ENCODE results near the gene TMEM266. TPM values are rescaled to one million over a fixed set of nuclear protein-coding genes. Genes with fewer than 3 reads are reported as not detected.

Gene TMEM266
- total RNA-seq, 1 donor from 2014 or later: 8.1 TPM

DNA sequence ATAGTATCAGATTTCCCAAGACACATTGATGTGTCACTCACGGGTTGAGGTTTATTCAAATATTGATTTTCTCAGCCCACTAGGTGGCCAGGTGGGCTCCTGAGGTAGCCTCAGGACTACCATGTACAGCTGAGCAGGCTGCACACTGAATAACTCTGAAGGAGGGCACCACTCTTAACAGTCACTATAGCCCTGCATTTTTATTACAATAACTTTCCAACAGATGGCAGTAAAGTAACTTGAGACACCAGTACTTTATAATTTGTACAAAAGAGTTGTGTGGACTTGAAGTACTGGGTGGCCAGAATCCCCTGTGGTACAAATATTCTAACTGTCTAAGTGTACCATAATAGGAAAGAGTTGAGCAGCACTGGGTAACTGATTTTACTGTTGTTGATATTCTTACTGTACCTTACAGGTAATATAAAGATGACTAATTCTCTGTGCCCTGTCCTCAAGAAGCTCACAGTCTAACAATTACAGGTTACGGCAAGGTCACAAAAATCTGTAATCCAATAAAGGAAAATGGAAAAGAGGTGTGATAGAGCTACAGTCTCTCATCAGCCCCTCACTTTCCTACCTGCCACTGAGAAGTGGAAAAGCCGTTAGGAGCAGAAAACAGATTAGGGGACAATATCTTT, 175.5 kb downstream of the TMEM266 start:
- Mint-ChIP-seq H3K4me3 (ENCODE audit: unreplicated experiment) (no peak overlapping the region), H3K36me3 (ENCODE audit: low read depth, unreplicated experiment) (peaks cover 7% of the 10 kb centered on the region), H3K27ac (ENCODE audit: unreplicated experiment) (no peak overlapping the region), H3K27me3 (ENCODE audit: unreplicated experiment) (no peaks in the 10 kb centered on the region), H3K4me1 (ENCODE audit: unreplicated experiment) (no peaks in the 10 kb centered on the region), H3K9me3 (ENCODE audit: unreplicated experiment) (no peaks in the 10 kb centered on the region)
- no peak for DNase-seq (ENCODE audit: low spot score)
- TF ChIP-seq, protein P1, sequence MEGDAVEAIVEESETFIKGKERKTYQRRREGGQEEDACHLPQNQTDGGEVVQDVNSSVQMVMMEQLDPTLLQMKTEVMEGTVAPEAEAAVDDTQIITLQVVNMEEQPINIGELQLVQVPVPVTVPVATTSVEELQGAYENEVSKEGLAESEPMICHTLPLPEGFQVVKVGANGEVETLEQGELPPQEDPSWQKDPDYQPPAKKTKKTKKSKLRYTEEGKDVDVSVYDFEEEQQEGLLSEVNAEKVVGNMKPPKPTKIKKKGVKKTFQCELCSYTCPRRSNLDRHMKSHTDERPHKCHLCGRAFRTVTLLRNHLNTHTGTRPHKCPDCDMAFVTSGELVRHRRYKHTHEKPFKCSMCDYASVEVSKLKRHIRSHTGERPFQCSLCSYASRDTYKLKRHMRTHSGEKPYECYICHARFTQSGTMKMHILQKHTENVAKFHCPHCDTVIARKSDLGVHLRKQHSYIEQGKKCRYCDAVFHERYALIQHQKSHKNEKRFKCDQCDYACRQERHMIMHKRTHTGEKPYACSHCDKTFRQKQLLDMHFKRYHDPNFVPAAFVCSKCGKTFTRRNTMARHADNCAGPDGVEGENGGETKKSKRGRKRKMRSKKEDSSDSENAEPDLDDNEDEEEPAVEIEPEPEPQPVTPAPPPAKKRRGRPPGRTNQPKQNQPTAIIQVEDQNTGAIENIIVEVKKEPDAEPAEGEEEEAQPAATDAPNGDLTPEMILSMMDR (IDR thresholded peaks at IDR 0.05; ENCODE audit: unreplicated experiment): no peak

DNA sequence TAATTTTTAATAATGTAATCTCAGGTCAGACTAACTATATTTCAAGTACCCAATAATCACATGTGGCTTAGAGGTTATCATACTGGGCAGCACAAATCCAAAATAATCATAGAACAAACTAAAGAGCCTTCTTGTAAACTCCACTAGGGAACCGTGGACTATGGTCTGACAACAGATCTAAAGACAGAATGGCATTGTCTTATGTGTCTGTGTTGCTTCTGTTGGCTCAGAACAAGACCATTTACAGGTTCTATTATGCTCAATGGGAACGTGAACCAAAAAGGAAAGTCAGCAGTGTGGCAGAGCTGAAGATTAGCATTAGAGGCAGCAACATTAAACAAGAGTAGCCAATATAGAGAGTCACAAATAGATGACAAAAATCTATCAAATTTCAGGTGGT, 176.6 kb downstream of the TMEM266 start:
- H3K4me3 Mint-ChIP-seq (ENCODE audit: unreplicated experiment): no peak overlapping the region
- H3K4me1 Mint-ChIP-seq (ENCODE audit: unreplicated experiment): no peaks in the 10 kb centered on the region
- H3K27me3 Mint-ChIP-seq (ENCODE audit: unreplicated experiment): no peaks in the 10 kb centered on the region
- no peaks in the 10 kb centered on the region for H3K36me3 Mint-ChIP-seq (ENCODE audit: low read depth, unreplicated experiment)
- H3K9me3 Mint-ChIP-seq (ENCODE audit: unreplicated experiment): no peaks in the 10 kb centered on the region
- H3K27ac Mint-ChIP-seq (ENCODE audit: unreplicated experiment): no peak overlapping the region
- TF ChIP-seq, protein P1 (IDR thresholded peaks at IDR 0.05; ENCODE audit: unreplicated experiment): no peak
- DNase-seq (ENCODE audit: low spot score): no peak

DNA sequence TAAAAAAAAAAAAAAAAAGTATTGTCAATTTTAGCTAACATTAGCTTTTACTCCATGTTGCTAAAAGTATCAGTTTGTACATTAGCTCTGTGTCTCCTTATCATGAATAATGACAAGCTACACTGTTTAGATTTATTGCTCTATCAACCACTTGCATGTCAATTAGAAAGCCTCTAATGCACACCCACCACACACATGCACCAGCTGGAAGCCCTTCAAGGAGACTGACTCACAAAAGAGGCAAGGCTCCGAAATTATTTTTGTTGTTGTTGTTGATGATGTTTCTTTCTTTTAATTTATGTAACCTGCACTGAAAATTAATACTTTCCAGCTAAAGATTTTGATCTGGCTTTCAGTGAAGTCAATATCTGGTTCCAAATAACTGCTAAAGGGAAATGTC, 180.0 kb downstream of the TMEM266 start:
- Mint-ChIP-seq H3K4me3 (ENCODE audit: unreplicated experiment) (no peak overlapping the region), H3K4me1 (ENCODE audit: unreplicated experiment) (no peaks in the 10 kb centered on the region), H3K36me3 (ENCODE audit: low read depth, unreplicated experiment) (peaks cover 4% of the 10 kb centered on the region), H3K27me3 (ENCODE audit: unreplicated experiment) (no peaks in the 10 kb centered on the region), H3K27ac (ENCODE audit: unreplicated experiment) (no peak overlapping the region), H3K9me3 (ENCODE audit: unreplicated experiment) (no peaks in the 10 kb centered on the region)
- no peak for DNase-seq (ENCODE audit: low spot score)
- TF ChIP-seq, protein P1 (IDR thresholded peaks at IDR 0.05; ENCODE audit: unreplicated experiment): no peak

DNA sequence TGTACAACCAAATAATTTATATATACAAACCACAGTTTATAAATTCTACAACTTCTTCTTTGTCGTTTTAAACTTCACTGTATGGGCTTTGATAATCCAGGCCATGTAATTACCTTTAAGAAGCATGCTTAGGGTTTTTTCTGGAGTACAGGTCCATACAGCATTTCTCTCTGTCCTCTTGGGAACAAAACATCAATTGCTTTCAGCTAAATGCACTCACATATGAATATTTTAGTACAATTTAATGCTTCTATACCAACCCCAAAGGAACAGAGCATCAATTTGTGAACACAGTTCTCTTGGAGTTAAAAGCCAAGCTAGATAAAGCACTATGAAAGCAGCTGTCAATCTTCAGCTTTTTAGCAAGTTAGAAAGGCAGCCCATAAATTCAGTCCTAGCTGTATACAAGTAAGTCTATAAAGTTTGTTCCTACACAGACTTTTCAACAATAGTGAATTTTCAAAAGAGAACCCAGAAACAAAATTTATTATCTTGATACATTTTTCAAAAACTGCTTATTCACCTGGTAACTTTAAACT, 185.4 kb downstream of the TMEM266 start:
- Mint-ChIP-seq H3K4me1 (ENCODE audit: unreplicated experiment) (no peaks in the 10 kb centered on the region), H3K36me3 (ENCODE audit: low read depth, unreplicated experiment) (peaks cover 4% of the 10 kb centered on the region), H3K27me3 (ENCODE audit: unreplicated experiment) (no peaks in the 10 kb centered on the region), H3K27ac (ENCODE audit: unreplicated experiment) (no peak overlapping the region), H3K9me3 (ENCODE audit: unreplicated experiment) (no peaks in the 10 kb centered on the region), H3K4me3 (ENCODE audit: unreplicated experiment) (no peak overlapping the region)
- TF ChIP-seq, protein P1 (IDR thresholded peaks at IDR 0.05; ENCODE audit: unreplicated experiment): no peak
- no peak for DNase-seq (ENCODE audit: low spot score)

DNA sequence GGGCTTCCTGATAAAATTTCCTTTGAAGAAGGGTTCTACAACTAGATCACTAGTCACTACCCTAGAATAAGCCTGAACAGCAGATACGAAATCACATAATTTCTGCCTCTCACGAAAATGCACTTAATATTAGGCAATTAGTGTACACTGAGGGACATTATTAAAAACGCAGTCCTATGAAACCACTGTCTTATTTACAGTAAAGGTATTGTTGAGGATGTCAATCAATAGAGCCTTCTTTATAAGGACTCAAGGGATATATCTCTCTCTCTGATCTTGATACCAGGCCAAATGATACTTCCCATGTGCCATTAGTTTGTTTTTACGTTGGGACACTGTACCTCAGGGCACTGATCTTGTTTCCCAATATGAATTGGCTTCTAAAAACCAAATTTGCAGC, 191.9 kb downstream of the TMEM266 start:
- no peaks in the 10 kb centered on the region for H3K36me3 Mint-ChIP-seq (ENCODE audit: low read depth, unreplicated experiment)
- TF ChIP-seq, protein P1 (IDR thresholded peaks at IDR 0.05; ENCODE audit: unreplicated experiment): no peak
- H3K27me3 Mint-ChIP-seq (ENCODE audit: unreplicated experiment): no peaks in the 10 kb centered on the region
- H3K27ac Mint-ChIP-seq (ENCODE audit: unreplicated experiment): no peak overlapping the region
- H3K9me3 Mint-ChIP-seq (ENCODE audit: unreplicated experiment): no peaks in the 10 kb centered on the region
- no peak for DNase-seq (ENCODE audit: low spot score)
- no peaks in the 10 kb centered on the region for H3K4me1 Mint-ChIP-seq (ENCODE audit: unreplicated experiment)
- no peak overlapping the region for H3K4me3 Mint-ChIP-seq (ENCODE audit: unreplicated experiment)
